Endothelial cell of umbilical vein (primary cell): ENCODE results near the gene MBD5. TPM values are rescaled to one million over a fixed set of nuclear protein-coding genes. Genes with fewer than 3 reads are reported as not detected.

ENCODE experiments used
- BruUV-seq: library from RNA; stranded (reverse); fragments of 400-500 nt; replicated peaks from 2 replicates; lab custom pipeline; 2021; lab: Mats Ljungman, UMichigan
- CTCF ChIA-PET: fragments of 300-600, 350-600 bp; sonication (Branson Sonifier 250); formaldehyde crosslinking; loops from one replicate; lab custom pipeline; 2021; ENCODE audit warnings: antibody characterized with exemption, inconsistent platforms; lab: Charles Lee
- POLR2A ChIA-PET: fragments of 300-600, 350-600 bp; sonication (Branson Sonifier 250); formaldehyde crosslinking; loops from one replicate; lab custom pipeline; 2021; ENCODE audit warnings: antibody characterized with exemption, inconsistent platforms; lab: Charles Lee
- DNase-seq: peaks from one replicate; pipeline ENCODE4 v3.0.0-alpha.2; 2011; ENCODE audit warnings: low read depth, low spot score
- FAIRE-seq: peaks from 2 replicates; lab custom pipeline; 2011; peaks lifted over from hg19 to GRCh38; lab: Jason Lieb, UNC
- H2AFZ ChIP-seq: 2 replicates; pipeline ENCODE4 v1.6.0; 2012; ENCODE audit warnings: low read depth, low read length, control low read depth, inconsistent platforms
- H3K27ac ChIP-seq: 2 replicates; pipeline ENCODE4 v1.5.1; 2011; ENCODE audit warnings: low read depth, mild to moderate bottlenecking, control low read depth, low read length, moderate library complexity; ENCODE audit not compliant: insufficient read depth
- H3K27me3 ChIP-seq, 2 experiments: 2 replicates each; pipeline versions ENCODE4 v1.6.0 to v1.6.1; 2011; ENCODE audit warnings: low read length in 2 of 2, mixed read lengths in 1 of 2; ENCODE audit not compliant: control insufficient read depth in 2 of 2, insufficient read depth in 2 of 2
- H3K36me3 ChIP-seq, 2 experiments: 2 replicates in 1 of 2; 3 replicates in 1 of 2; pipeline ENCODE4 v1.5.1; 2011; ENCODE audit warnings: low read length in 2 of 2, mild to moderate bottlenecking in 1 of 2, moderate library complexity in 1 of 2; ENCODE audit not compliant: control insufficient read depth in 2 of 2, insufficient read depth in 2 of 2; ENCODE audit errors: extremely low read depth in 1 of 2
- H3K4me1 ChIP-seq: 3 replicates; pipeline ENCODE4 v1.5.1; 2011; ENCODE audit warnings: mild to moderate bottlenecking, low read length; ENCODE audit not compliant: control insufficient read depth, insufficient read depth; ENCODE audit errors: extremely low read depth
- H3K4me2 ChIP-seq: 2 replicates; pipeline ENCODE4 v1.6.1; 2011; ENCODE audit warnings: low read length, control low read depth, mixed read lengths; ENCODE audit not compliant: insufficient read depth
- H3K4me3 ChIP-seq, 3 experiments: fragments of 200-600 bp in 1 of 3; sonication (generic), shearing (Covaris generic) in 1 of 3; replicated peaks in 1 of 3; 2 replicates each; pipeline ENCODE4 v1.5.1; 2011 to 2016; ENCODE audit warnings: control low read depth in 3 of 3, low read length in 3 of 3, mild to moderate bottlenecking in 2 of 3, inconsistent platforms in 1 of 3, low read depth in 1 of 3, moderate library complexity in 1 of 3; ENCODE audit not compliant: insufficient read depth in 1 of 3
- H3K79me2 ChIP-seq: 2 replicates; pipeline ENCODE4 v1.6.0; 2012; ENCODE audit warnings: low read length, inconsistent platforms; ENCODE audit not compliant: control insufficient read depth, insufficient read depth
- H3K9ac ChIP-seq: replicated peaks from 2 replicates; pipeline ENCODE3; 2011; ENCODE audit warnings: low read length, control low read depth; ENCODE audit not compliant: insufficient read depth; ENCODE audit errors: extremely low read depth
- H3K9me1 ChIP-seq: replicated peaks from 3 replicates; pipeline ENCODE4 v1.6.0; 2011; ENCODE audit warnings: mild to moderate bottlenecking, low read length; ENCODE audit not compliant: control insufficient read depth, insufficient read depth; ENCODE audit errors: extremely low read depth
- H3K9me3 ChIP-seq: replicated peaks from 2 replicates; pipeline ENCODE4 v1.5.1; 2012; ENCODE audit warnings: low read length, inconsistent platforms; ENCODE audit not compliant: control insufficient read depth, insufficient read depth
- H4K20me1 ChIP-seq: replicated peaks from 2 replicates; pipeline ENCODE3; 2011; ENCODE audit warnings: mild to moderate bottlenecking, low read length; ENCODE audit not compliant: control insufficient read depth, insufficient read depth; ENCODE audit errors: extremely low read depth
- EZH2 ChIP-seq: IDR thresholded peaks from 2 replicates; pipeline ENCODE4 v1.6.1; 2012; ENCODE audit warnings: borderline replicate concordance, low read depth, mild to moderate bottlenecking, moderate library complexity, low read length, inconsistent platforms; ENCODE audit not compliant: severe bottlenecking
- FOS ChIP-seq: IDR thresholded peaks from 2 replicates; pipeline ENCODE4 v1.6.1; 2011; ENCODE audit warnings: mild to moderate bottlenecking, low read length, moderate library complexity, borderline replicate concordance; ENCODE audit not compliant: insufficient read depth
- GATA2 ChIP-seq: IDR thresholded peaks from 2 replicates; pipeline ENCODE4 v1.7.0; 2011; ENCODE audit warnings: low read depth, mild to moderate bottlenecking, moderate library complexity, mixed read lengths, low read length; ENCODE audit not compliant: insufficient read length, insufficient read depth
- JUN ChIP-seq: IDR thresholded peaks from 2 replicates; pipeline ENCODE4 v1.6.1; 2011; ENCODE audit warnings: borderline replicate concordance, low read depth; ENCODE audit not compliant: insufficient read length, insufficient read depth
- MYC ChIP-seq: IDR thresholded peaks from one replicate; pipeline ENCODE4 v1.6.1; 2011; ENCODE audit warnings: mild to moderate bottlenecking, low read depth, low read length
- POLR2A ChIP-seq: IDR thresholded peaks from 2 replicates; pipeline ENCODE4 v1.6.1; 2012; ENCODE audit warnings: low read depth, mild to moderate bottlenecking, control low read depth, low read length
- POLR2AphosphoS5 ChIP-seq: IDR thresholded peaks from 2 replicates; pipeline ENCODE4 v1.6.1; 2012; ENCODE audit warnings: low read depth, mild to moderate bottlenecking, control low read depth, low read length, moderate library complexity; ENCODE audit not compliant: insufficient read depth
- dilution Hi-C: fragments of 300-500 bp; cut with MboI; formaldehyde crosslinking; loops from one replicate; pipeline ENCODE4 v1.15.0; 2019; ENCODE audit warnings: low sequenced_read_pairs; ENCODE audit not compliant: extremely low pct_ligation_motif_present
- intact Hi-C: fragments of 100-400 bp; cut with micrococcal nuclease; formaldehyde crosslinking; loops from one replicate; pipeline ENCODE4 v1.10.0; 2022
- polyA plus RNA-seq, 4 experiments: library from polyadenylated mRNA; depleted of rRNA in 3 of 4; stranded (reverse) in 3 of 4; unstranded in 1 of 4; fragments of >200 nt; gene quantifications; 2 replicates each; pipeline versions ENCODE4 v1.2.1 to v1.2.3, GENCODE V29; 2011 to 2012; ENCODE audit warnings: missing spikeins in 1 of 4
- total RNA-seq: library from RNA; stranded (reverse); gene quantifications from 2 replicates; pipeline ENCODE4 v1.2.3, GENCODE V29; 2021
- TF ChIP-seq, protein P1 (sequence below): IDR thresholded peaks from 2 replicates; pipeline ENCODE4 v1.6.1; 2011; ENCODE audit not compliant: insufficient read depth, insufficient read length
- TF ChIP-seq, protein P2 (sequence below), 2 donors: IDR thresholded peaks; 1 replicate in 1 of 2; 2 replicates in 1 of 2; pipeline ENCODE4 v1.5.1; 2011; ENCODE audit warnings: low read length in 2 of 2, mild to moderate bottlenecking in 2 of 2, moderate library complexity in 2 of 2, control low read depth in 1 of 2, inconsistent platforms in 1 of 2, low read depth in 1 of 2; ENCODE audit not compliant: insufficient read depth in 1 of 2; ENCODE audit errors: extremely low read depth in 1 of 2

The MBD5 gene
- total and polyA plus RNA-seq, 2 donors (not counting 3 experiments of a cell fraction or from before 2014, with no cell fraction given): 11.3 to 37.0 TPM

DNA sequence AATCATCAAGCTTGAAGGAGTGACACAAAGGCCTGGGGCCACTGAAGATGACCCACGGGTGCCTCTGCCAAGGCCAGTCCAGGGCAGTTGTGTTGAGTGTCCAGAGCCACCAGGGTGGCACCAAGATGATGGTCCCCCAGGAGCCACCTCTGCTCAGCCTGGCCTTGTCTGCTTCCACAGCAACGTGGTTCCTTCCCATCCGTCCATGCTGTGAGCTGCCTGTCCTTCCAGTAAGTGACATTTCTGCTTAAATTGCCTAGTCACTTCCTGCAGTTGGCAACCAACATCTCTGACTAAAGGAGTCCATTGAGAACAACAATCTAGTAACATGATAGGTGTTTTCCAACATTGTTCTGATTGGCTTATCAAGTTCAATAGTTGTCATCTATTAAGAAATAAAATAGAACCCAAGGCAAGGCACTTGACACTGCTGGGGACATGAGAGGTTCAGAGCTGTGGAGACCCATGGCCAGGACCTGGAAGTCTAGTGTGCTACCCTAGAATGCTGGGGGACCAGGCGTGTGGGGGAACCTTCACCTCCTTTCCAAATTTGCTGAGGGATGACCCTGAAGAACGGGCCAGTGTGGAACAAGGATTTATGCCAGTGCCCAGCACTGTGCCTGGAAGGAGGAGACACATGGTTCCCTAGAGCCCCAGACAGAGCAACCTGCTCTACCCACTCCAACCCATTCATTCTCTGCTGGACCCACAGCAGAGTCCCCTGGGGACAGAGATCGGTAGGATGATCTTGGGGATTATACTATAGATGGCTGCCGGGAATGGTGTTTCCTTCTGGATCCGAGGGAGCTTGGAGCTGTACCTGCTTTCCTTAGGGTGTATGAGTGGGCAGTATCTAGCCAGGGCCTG, 524.7 kb downstream of the MBD5 start:
- no peak overlapping the region for H2AFZ ChIP-seq
- POLR2A ChIA-PET: no interaction called here
- H3K79me2 ChIP-seq: no peaks in the 10 kb centered on the region
- H3K4me3 ChIP-seq: no peak overlapping the region
- H3K36me3 ChIP-seq: no peaks in the 10 kb centered on the region
- H3K9ac ChIP-seq: no peak overlapping the region
- H3K9me3 ChIP-seq: no peaks in the 10 kb centered on the region
- no peaks in the 10 kb centered on the region for H3K27me3 ChIP-seq
- FAIRE-seq: no peak
- H3K4me2 ChIP-seq: no peak overlapping the region
- H3K9me1 ChIP-seq: no peaks in the 10 kb centered on the region
- BruUV-seq: no TSS peak
- CTCF ChIA-PET: interaction anchor here (0.9 kb wide), 1 partner anchor 471 kb away, joined by 3 read pairs; no protein-coding TSS in a partner anchor
- no peak overlapping the region for H3K27ac ChIP-seq
- no peak for DNase-seq
- TF ChIP-seq MYC (no peak), GATA2 (no peak), FOS (no peak), JUN (no peak), POLR2A (no peak)
- no peaks in the 10 kb centered on the region for H4K20me1 ChIP-seq
- dilution Hi-C loops (no loop called here), intact Hi-C loops (no loop called here)
- H3K4me1 ChIP-seq: no peaks in the 10 kb centered on the region

DNA sequence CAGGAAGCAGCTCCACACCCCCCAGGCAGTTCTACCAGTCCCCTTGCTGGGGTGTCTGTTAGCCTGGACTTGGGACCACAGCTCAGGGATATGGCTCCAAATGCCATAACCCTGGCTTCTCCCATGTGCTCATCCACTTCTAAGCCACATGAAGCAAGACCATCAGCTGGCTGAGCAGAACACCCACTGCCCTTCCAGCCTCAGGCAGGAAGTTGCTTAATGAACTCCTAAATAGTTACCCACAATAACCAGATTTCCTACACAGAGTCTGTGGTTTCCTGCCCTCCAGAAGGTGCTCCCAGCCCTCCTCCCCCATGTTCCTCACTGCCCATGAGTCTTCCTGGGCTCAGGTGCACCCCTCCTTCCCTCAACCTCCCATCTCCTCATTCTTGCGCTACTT, 525.4 kb downstream of the MBD5 start:
- no peak for FAIRE-seq
- intact Hi-C loops: no loop called here
- BruUV-seq: no TSS peak

More for the DNA sequence above, 525.4 kb downstream of the MBD5 start:
- dilution Hi-C loops: no loop called here
- Histone ChIP-seq H3K79me2 (no peaks in the 10 kb centered on the region), H3K9me1 (no peaks in the 10 kb centered on the region), H3K9ac (no peak overlapping the region), H3K4me1 (no peaks in the 10 kb centered on the region), H3K36me3 (no peaks in the 10 kb centered on the region), H3K27me3 (no peaks in the 10 kb centered on the region), H2AFZ (no peak overlapping the region), H3K27ac (no peak overlapping the region), H4K20me1 (no peaks in the 10 kb centered on the region), H3K4me2 (no peak overlapping the region), H3K4me3 (no peak overlapping the region), H3K9me3 (no peaks in the 10 kb centered on the region)
- DNase-seq: no peak
- CTCF ChIA-PET: interaction anchor here (0.9 kb wide), 1 partner anchor 471 kb away, joined by 3 read pairs; no protein-coding TSS in a partner anchor
- TF ChIP-seq POLR2AphosphoS5 (no peak), POLR2A (no peak), MYC (no peak), JUN (no peak), FOS (no peak), GATA2 (no peak), EZH2 (no peak)
- TF ChIP-seq, protein P1, sequence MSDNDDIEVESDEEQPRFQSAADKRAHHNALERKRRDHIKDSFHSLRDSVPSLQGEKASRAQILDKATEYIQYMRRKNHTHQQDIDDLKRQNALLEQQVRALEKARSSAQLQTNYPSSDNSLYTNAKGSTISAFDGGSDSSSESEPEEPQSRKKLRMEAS: no peak
- TF ChIP-seq, protein P2, sequence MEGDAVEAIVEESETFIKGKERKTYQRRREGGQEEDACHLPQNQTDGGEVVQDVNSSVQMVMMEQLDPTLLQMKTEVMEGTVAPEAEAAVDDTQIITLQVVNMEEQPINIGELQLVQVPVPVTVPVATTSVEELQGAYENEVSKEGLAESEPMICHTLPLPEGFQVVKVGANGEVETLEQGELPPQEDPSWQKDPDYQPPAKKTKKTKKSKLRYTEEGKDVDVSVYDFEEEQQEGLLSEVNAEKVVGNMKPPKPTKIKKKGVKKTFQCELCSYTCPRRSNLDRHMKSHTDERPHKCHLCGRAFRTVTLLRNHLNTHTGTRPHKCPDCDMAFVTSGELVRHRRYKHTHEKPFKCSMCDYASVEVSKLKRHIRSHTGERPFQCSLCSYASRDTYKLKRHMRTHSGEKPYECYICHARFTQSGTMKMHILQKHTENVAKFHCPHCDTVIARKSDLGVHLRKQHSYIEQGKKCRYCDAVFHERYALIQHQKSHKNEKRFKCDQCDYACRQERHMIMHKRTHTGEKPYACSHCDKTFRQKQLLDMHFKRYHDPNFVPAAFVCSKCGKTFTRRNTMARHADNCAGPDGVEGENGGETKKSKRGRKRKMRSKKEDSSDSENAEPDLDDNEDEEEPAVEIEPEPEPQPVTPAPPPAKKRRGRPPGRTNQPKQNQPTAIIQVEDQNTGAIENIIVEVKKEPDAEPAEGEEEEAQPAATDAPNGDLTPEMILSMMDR (IDR thresholded peaks at IDR 0.05; ENCODE audit: extremely low read depth in 1 of 2, insufficient read depth in 1 of 2, low read depth in 1 of 2, low read length in 2 of 2): no peak
- POLR2A ChIA-PET: no interaction called here
